ENCODE results near the gene SMPX.
"Not testable (repeated sequence)": the region's sequence is repeated elsewhere in the genome, so short reads cannot be mapped to it uniquely, and the experiment has no call there.

The SMPX gene
- 0 to 0.22 (median 0) reads per million in 17 experiments for total RNA-seq

DNA sequence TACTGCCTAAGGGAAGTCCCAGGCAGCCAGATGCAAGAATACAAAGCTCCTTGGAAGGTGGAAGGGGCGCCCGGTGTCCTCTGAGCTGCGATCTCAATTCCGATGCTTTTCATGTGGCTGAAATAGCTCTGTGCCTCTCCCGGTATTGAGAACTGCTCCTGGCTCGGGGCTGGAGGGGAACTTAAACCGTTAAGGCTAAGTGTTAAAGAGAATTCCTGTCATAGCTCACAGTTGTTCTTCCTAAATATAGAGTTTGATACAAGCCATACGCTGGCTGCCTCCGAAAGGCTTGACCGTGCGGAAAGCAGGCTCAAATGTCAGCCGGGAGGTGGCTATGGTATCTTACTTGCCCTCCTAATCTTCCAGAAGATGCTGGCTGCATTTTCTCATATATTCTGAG lies at the start of gene SMPX:
SMPX (minus strand) TSS at position 157 of the 400 bp plus-strand sequence. CDS start 3,826 bp downstream, outside the sequence.
- DNase-seq = no peak

DNA sequence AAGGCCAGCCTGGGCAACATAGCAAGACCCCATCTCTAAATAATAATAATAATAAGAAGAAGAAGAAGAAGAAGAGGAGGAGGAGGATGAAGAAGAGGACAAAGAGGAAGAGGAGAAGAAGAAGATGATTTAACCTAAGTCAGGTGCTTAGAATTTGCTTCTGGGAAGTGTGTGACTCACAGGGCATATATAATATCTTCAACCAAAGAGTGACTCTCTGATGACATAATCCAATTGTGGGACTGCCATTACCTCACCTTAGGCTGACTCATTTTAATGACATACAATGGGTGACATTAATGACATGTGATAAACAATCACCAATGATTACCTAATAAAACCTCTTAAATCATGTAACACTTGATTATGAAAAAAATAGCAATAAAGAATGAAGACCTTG lies 48.8 kb upstream of the SMPX start:
- peak in 2 of 4 experiments; percentile 19 to 43 for DNase-seq

DNA sequence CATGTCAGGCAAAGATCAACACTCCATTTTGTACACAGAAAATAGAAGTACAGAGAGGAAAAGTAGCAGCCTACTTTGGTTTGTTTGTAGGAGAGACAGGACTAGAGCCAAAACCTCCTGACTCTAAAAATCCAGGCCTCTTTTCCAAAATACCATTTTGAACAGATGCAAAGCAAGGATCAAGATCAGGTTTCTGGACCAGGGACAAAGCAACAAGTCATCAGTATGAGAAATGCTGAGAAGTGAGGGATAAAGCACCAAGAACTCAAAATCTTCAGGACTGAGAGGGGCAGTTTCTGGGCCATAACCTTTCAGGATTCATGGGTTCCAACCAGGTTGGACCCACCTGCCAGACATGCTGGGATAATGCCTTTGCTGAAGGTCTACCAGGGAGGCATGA lies 44.9 kb upstream of the SMPX start:
- DNase-seq = no peak

DNA sequence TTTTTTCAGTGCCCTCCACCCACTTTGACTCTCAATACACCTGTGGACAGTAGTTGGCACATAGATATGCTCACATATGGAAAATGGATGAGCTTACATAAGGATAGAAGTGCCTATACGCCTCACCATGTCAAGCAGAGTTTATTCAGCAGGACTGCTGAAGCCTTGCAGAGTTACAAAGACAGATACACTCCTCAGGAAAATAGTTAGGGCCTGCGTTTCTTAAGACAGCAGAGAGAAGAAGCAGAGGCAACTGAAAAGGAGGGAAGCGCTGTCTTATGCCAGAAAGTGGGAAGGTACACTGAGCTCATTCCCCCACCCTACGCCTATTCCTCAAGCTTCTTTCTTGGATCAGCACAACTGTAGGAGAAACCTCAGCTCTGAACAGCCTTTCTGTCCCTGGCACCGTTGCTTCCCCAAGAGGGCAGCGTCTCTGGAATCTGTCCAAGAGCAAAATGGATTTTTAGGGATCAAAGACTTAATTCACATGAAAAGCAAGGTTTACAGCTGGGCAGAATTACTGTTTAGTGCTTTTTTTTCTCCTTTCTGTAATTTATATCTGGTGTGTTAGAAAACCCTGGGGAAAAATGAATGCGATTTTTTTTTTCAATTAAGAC lies 44.2 kb upstream of the SMPX start:
- DNase-seq = no peak

DNA sequence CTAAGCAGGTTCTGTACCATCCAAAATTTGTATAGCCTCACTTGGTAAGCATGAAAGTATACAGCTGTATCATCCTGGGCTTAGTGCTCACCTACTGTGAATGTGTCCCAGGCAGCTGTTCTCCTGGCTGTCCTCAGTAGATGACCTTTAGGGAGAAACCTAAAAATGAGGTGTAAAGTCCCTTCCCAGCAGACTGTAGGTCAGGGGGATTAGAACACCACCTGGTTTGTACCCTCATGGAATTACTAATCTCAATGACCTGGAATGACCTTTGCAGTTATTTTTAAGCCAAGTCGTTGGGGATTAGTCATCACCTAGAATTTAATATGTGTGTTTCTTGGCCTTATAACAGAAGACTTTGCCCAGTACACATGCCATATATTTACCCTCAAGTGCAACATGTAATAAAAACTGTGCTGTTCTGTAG lies 42.4 kb upstream of the SMPX start:
- no peak for DNase-seq

DNA sequence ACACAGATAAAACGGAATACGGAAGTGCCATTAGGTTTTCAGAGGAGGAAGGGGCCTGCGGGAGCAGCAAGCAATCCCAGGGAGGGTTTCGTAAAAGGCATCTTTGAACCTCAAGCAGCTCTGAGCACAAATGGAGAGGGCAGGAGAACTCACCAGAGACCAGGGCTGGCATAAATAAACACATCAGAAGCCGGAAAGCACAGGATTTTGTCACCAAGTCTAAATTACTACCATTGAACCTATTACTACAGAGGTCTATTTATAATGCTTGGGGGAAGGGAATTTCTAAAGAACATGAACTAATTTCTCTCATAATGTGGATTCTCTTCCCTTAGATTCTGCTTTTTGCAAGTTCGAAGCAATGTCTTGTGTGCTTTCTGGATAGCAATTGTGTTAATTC lies 41.9 kb upstream of the SMPX start:
- DNase-seq = no peak

DNA sequence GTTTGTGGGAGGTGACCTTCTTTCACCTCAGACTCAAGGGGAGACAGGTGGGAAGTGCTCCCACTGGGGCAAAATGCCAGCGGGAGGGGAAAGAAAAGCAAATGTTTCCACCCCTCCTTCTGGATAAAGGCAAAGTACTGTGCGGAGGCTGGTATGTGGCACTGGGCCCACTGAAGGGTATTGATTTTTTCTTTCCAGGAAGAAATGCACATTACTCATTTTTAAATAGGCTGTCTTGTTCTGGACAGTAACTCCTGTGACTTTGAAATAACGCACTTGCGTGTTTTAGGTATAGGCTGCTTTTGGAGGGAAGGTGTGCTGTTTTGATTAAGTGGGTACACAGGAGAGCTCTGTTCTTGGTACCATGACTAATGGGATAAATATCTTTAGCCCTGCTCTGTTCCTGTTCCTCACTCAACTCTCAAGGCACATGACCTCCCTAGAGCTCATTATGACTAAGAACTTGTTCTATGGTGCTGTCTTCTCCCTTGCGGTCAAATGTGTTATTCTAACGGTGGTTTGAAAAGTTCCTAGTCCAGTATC lies 40.8 kb upstream of the SMPX start:
- DNase-seq = peak in 1 of 4 experiments; percentile 0

DNA sequence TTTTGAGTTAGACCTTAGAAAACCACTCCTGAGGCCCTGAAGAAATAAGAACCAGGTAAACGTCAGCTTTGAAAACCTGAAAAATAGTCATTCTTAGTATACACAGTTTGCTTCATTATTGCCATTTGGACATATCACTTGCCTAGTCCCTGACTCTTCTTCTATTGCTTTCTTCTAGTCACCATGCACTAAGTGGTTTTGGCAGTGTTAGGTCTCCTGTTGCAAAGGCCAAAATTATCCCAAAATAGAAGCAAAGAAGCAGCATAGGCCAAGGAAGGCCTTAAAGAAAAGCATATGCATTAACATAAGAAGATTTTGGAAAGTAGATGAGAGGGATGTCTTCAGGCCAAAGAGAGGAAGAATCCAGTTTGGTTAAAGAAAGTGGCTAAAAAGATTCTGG lies 24.1 kb upstream of the SMPX start:
- DNase-seq = no peak

DNA sequence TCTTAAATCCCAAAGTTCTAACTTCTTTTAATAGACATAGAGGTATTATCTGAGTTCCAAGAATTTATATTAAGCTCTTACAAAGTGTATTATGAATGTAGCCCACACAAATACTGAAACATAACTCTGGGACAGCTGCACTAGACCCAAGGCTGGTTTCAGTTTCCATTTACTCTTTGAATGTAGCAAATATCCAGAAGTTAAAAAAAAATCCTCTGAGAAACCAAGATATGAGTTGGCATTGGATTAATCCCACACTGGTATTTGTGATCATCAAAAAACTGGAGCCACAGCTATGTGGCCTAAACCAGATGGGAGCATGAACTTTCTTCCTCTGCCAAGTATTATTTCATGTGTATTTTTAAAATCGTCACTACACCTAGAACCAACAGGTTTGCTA lies 23.6 kb upstream of the SMPX start:
- DNase-seq = no peak

DNA sequence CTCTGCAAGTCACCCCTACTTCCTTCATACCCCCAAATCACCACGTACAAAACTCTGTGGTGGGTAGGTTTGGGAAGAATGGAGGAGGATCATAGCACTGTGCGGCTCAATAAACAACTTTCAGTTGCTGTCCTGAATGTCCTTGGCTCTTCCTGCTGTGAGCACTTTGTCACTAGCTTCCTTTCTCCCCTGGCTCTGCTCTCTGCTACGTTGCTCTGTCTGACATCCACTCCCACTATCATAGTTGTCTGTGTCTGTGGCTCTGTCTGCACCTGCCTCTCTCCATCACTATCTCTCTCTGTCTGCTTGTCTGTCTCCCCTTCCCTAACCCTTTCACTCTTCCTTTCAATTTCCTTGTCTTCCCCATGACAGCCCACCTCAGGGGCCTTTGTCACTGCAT lies 21.2 kb upstream of the SMPX start:
- no peak for DNase-seq

DNA sequence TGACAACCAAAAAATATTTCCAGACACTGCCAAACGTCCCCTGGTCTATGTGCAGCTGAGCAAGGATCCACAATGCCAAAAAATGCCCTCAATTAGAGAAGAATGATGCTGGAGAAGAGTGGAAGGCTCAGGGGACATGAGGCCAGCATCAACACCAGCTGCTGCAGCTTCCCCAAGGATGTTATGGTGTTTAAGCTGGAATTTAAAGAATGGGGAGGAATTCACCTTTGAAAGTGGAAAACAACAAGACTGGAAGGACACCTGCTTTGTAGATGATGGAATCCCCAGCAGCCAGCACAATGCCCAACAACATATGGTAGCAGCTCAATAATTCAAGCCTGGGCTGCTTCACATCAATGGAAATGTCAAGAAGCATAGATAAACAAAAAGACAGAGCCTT lies 20.3 kb upstream of the SMPX start:
- DNase-seq = no peak

DNA sequence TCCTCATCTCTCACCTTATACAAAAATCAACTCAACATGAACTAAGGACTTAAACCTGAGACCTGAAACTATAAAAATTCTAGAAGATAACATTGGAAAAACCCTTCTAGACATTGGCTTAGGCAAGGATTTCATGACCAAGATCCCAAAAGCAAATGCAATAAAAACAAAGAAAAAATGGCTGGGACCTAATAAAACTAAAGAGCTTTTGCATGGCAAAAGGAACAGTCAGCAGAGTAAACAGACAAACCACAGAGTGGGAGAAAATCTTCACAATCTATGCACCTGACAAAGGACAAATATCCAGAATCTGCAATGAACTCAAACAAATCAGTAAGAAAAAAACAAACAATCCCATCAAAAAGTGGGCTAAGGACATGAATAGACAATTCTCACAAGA lies 17.2 kb upstream of the SMPX start:
- not testable (repeated sequence) for DNase-seq

DNA sequence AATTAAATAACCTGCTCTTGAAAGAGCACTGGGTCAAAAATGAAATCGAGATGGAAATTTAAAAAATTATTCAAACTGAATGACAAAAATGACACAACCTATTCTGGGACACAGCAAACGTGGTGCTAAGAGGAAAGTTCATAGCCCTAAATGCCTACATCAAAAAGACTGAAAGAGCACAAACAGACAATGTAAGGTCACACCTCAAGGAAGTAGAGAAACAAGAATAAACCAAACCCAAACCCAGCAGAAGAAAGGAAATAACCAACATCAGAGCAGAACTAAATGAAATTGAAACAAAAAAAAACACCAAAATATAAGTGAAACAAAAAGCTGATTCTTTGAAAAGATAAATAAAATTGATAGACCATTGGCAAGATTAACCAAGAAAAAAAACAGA lies 15.1 kb upstream of the SMPX start:
- DNase-seq = not testable (repeated sequence)

DNA sequence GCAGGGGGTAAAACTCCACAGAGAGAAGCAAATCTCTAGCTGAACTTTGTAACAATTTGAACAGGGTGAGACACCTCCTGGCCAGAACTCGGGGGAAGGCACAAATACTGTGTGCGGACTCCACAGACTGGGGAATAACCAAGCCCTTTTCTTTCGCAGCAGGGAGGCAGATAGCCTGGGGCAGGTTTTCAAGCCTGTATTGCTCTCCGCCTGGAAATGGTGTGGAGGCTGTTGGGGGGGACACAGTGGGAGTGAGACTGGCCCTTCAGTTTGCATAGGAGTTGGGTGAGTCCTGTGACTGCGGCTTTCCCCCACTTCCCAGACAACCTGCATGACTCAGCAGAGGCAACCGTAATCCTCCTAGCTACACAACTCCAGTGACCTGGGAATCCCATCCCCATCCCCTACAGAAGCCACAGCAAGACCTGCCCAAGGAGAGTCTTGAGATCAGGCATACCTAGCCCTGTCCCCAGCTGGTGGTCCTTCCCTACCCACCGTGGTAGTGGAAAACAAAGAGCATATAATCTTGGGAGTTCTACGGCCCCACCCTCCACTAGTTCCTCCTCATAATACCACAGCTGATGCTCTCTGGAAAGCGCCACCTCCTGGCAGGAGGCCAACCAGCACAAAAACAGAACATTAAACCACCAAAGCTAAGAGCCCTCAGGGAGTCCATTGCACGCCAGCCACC lies 12.9 kb upstream of the SMPX start:
- DNase-seq = no peak

DNA sequence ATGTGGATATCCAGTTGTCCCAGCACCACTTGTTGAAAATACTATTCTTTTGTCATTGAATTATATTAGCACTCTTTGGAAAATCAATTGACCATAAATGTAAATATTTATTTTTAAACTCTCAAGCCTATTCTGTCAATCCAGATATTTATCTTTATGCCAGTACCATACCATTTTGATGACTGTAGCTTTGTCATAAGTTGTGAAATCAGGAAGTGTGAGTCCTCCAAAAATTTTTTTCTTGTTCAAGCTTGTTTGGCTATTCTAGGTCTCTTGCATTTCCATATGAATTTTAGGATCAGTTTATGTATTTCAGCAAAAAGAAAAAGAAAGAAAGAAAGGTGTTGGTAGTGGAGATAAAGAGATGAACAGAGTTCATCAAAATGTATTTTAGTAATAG lies 8.2 kb upstream of the SMPX start:
- no peak for DNase-seq

DNA sequence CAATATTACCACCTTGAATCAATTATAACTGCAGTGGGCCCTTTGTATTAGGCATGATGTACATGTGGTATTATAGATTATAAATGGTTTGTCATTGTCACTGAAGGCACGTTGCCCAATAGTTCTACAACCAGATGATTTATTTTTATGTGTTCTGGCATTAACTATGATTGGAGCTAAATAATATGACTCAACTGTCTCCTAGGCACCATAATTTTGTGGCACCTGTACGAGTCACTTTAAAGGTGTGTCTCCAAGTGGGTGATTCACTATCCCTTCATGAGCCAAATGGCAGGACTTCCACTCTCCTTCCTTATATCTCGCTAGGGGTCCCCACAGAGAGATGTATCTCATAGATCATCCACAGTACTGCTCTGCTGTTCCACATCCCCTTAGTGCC lies 6.1 kb upstream of the SMPX start:
- no peak for DNase-seq

DNA sequence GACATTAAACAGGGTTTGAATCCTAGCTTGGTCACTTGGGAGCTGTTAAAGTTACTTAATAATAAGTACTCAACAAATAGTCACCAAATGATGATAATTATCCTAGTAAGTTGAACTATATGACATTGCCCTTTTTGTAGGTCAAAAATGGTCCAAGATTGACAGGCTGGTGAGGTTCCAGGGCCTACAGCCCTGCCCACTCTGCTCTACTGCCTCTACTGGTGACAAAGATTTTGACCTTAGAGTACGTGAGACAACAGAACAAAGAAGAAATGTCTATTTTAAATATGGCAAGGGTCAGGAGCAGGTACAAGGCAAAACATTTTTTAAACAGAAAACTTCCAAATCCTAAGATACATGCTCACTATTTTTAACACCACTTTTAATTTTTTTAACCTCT lies 572 bp upstream of the SMPX start:
- DNase-seq = no peak

DNA sequence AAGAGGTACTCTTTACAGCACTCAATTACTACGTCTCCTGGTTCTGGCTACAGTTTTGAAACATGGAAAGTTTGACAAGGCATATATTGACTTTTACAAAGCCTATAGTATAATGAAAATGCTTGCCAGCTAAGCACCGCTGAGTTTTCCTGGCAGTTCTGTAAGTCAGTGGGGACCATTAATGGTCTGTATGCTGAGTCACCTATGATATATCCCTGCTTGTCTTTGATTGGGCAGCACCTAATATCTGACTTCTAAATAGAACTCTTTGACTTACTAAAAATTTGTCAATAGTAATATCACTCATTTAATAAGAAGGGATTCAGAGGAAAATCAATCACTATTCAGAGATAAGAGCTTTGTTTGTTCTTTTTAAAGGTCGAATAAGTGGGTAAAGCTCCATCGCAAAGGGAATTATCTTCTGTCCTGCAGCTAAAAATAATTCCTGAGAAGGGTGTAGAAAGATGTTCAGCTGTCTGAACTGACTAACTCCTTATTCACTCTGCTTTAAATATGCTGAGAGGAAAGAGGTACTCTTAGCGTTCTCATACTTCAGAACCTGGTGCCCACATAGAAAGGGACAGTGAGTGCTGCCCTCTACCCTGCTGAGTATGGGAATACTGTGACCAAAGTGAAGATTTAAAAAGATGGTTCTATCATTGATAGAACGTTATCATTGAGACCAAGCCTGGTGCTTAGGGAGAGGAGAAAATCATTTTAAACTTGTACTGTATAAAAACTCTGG lies 959 bp downstream of the SMPX start:
- no peak for DNase-seq

DNA sequence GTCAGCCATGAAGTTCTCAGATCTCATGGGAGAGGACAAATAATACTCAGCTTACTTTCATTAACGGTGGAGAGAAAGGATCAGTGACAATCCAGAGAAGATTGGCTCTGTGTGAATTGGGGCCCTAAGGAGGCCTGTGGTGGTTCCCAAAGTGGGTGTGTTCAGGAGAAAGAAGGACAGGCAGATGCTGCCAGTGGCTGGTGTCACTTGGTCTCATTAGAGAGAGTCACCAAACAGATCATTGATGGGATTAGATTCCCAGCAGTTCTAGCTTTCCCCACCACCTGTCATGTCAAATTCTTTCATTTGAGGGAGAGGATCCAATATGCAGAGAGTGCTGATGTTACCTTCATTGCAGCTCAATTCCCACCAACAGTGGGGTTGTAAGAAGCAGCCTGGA lies 8.0 kb downstream of the SMPX start:
- DNase-seq = no peak

DNA sequence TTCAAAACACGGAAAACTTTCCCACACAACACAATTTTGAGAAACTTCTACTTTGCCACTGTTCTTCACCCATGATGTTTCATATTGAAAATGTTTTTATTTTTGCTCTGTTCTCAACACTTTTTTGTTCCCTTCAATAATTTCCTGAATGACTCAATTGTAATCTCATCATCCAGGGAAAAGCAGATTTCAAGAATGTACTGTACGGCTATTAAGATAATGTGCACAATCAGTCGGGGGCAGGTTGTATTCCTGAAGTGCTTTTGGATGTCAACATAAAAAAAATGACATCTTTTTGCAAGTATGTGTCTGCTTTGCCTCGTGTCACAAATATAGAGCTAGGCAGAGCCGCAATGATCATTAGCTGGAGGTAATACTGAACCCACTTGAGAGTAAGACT lies 9.7 kb downstream of the SMPX start:
- DNase-seq = no peak

DNA sequence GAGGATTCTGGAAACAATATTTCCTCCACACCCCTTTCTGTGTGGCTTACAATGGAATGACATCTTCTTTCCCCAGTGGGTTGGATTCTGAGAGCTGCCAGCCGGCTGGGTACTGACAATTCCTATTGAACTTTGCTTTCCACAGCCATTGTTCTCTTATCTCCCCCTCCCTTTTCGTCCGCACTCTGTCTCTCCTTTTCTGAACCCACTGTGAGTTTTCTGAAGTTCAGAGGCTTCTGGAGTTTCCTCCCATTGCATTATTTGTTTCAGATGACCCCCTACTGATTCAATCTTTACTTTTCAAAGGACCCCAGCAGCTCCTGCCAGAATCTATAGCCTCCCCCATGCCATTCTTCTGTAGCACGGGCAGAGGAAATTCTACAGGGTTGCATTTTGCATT lies 10.4 kb downstream of the SMPX start:
- DNase-seq = no peak

DNA sequence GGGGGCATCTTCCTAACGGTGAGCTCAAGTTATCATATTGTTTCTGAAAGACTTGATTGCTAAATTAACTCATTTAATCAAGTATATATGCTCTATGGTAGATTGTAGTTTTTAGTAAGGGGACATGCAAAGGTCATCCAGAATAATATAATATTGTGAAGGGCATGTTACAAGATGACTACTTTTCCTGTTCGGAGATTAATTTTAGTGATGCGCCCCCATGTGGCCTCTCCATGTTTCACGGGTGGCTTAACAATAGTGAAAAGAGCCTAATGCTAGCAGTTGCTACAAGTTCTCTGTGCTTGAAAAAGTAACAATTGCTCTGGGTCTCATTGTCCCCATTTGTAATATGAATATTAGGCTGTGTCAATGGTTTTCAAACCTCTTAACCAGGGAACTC lies 12.2 kb downstream of the SMPX start:
- peak; percentile 40 to 51 (median 48) for DNase-seq

DNA sequence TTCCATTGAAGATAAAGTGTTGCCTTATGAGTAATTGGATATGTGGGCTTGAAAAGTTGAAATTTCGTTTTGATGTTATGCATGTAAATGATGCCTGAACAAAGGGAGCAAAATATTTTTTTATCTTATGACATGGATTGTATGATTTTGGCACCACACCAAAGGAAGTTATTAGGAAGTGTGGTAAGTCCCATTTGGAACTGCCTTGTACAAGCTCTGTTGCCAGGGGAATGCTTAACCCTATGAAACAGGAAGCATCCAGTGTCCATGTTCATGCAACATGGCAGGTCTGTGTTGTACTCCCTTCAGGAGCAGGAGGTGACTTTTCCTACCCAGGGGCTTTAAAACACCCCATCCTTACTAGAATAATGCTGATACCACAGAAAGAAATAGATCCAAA lies 13.2 kb downstream of the SMPX start:
- DNase-seq = no peak

DNA sequence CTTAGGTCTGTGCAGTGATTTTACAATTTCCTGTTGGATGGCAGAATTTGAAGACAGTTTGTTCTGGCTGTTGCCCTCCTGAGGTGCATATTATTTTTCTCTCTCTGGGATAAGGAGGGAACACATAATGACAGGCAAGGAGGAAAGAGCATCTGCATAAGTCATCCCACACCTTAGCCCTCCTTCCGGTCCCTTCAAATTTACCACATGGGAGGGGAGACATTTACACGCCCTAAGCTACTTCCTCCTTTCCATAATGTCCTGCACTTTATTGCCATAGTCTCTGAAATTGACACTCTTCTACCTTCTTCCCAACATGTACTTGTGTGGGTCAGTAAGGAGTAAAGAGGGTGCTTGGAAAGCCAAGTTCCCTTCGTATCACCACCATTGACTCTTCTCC lies 13.9 kb downstream of the SMPX start:
- DNase-seq = no peak

All from suppressor macrophage (primary cell).